Tibial nerve (tissue), 4 donors: ENCODE results near the gene BNIP5. TPM values are rescaled to one million over a fixed set of nuclear protein-coding genes. Genes with fewer than 3 reads are reported as not detected.

Source experiments
- DNase-seq, 2 donors: peaks; one replicate each; pipeline ENCODE4 v3.0.0-alpha.2; 2019; ENCODE audit warnings: low spot score in 2 of 2
- H3K27ac ChIP-seq, 4 donors: fragments of 200-600 bp; sonication (generic) in 3 of 4; one replicate each; pipeline ENCODE4 v1.5.1; 2017 to 2019; ENCODE audit warnings: mild to moderate bottlenecking in 1 of 4
- H3K27me3 ChIP-seq, 2 donors: fragments of 200-600 bp; sonication (generic) in 1 of 2; one replicate each; pipeline versions ENCODE4 v1.5.1 to v1.6.0; 2017 to 2019
- H3K36me3 ChIP-seq, 3 donors: fragments of 200-600 bp; sonication (generic); one replicate each; pipeline ENCODE4 v1.5.1; 2018 to 2019
- H3K4me1 ChIP-seq, 4 donors: fragments of 200-600 bp; sonication (generic) in 3 of 4; one replicate each; pipeline ENCODE4 v1.5.1; 2017 to 2019
- H3K4me3 ChIP-seq, 4 donors: fragments of 200-600 bp; sonication (generic) in 3 of 4; one replicate each; pipeline ENCODE4 v1.5.1; 2017 to 2019; ENCODE audit warnings: mild to moderate bottlenecking in 1 of 4, moderate library complexity in 1 of 4
- H3K9me3 ChIP-seq, 4 donors: fragments of 200-600 bp; sonication (generic) in 3 of 4; one replicate each; pipeline ENCODE4 v1.5.1; 2017 to 2019
- CTCF ChIP-seq, 5 experiments: fragments of 200-600 bp in 3 of 5; fragments of 450-650 bp in 2 of 5; sonication (generic) in 3 of 5; IDR thresholded peaks; one replicate each; pipeline ENCODE4 v1.5.1; 2016 to 2019; ENCODE audit warnings: antibody characterized with exemption in 5 of 5, mild to moderate bottlenecking in 3 of 5, moderate library complexity in 2 of 5
- EP300 ChIP-seq, 2 donors: sonication (generic); formaldehyde crosslinking; IDR thresholded peaks; one replicate each; pipeline ENCODE4 v1.6.1; 2017; ENCODE audit warnings: antibody characterized with exemption in 2 of 2, mild to moderate bottlenecking in 1 of 2
- POLR2A ChIP-seq, 2 donors: fragments of 450-650 bp; IDR thresholded peaks; one replicate each; pipeline ENCODE4 v1.6.1; 2017; ENCODE audit warnings: antibody characterized with exemption in 2 of 2, mild to moderate bottlenecking in 2 of 2, moderate library complexity in 2 of 2
- WGBS, 2 donors: methylation state at CpG; one replicate each; pipeline ENCODE4 v1.1.5; 2018; 5-methylcytosine and 5-hydroxymethylcytosine counted together
- total RNA-seq, 4 donors: library from RNA; depleted of rRNA; stranded (reverse); fragments of >200 nt; gene quantifications; one replicate each; pipeline ENCODE4 v1.1.0, GENCODE V29; 2016

The BNIP5 gene
- total RNA-seq, 4 donors from 2014 or later, result not detected

- Histone ChIP-seq H3K27me3 (no peaks in the 10 kb centered on the region), H3K9me3 (no peaks in the 10 kb centered on the region), H3K27ac (no peak overlapping the region), H3K4me3 (no peak overlapping the region), H3K4me1 (peaks cover 0 to 23% (median 10%) of the 10 kb centered on the region in 4 donors), H3K36me3 (no peaks in the 10 kb centered on the region)
- no peak for DNase-seq
- WGBS, 2 donors, result 89% methylated on average over 20 of the region's 20 CpGs
- TF ChIP-seq POLR2A (IDR thresholded peaks at IDR 0.05), result no peak
- TF ChIP-seq CTCF (IDR thresholded peaks at IDR 0.05), result no peak
- no peak for TF ChIP-seq EP300 (IDR thresholded peaks at IDR 0.05)
These were observed 10.0 kb upstream of the BNIP5 start for GRCh38 chr6:36346486-36347273.

DNA sequence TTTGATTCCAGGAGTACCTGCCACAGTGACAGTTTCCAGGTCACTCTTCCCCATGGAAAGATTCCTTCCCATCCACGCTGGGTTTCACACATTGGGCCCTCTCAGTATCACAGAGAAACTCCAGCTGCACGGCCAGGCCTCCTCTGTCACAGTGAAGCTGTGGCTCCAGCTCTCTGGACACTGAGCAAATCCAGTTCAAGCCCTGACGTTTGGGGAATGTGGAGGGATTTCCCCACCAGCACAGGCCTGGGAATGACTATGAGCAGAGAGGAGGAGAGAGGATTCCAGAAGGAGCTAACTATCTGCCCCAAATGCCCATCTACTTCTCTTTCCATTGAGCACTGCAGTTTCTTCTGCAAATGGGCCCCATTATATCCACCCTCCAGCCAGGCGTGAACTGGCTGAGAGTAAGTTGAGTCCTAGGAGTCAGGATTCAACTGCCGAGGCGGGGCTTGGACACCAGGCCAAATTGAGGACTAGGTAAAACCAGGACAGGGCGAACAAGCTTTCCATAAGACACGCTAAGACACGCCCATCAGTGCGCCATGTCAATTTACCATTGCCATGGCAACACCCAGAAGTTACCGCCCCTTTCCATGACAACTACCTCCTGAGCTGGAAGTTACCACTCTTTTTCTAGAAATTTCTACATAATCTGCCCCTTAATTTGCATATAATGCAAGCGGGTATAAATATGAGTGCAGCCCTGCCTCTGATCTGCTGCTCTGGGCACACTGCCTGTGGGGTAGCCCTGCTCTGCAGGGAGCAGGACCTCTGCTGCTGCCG lies 9.2 kb upstream of the BNIP5 start:
- H3K27me3 ChIP-seq, result no peaks in the 10 kb centered on the region
- no peaks in the 10 kb centered on the region for H3K9me3 ChIP-seq
- H3K36me3 ChIP-seq, result no peaks in the 10 kb centered on the region
- H3K27ac ChIP-seq, result no peak overlapping the region
- peaks cover 0 to 24% (median 4%) of the 10 kb centered on the region in 4 donors for H3K4me1 ChIP-seq
- no peak overlapping the region for H3K4me3 ChIP-seq
- DNase-seq, result no peak
- WGBS, 2 donors, result 74 to 83% methylated on average over 13 of the region's 13 CpGs
- TF ChIP-seq CTCF (IDR thresholded peaks at IDR 0.05) (no peak), EP300 (IDR thresholded peaks at IDR 0.05) (no peak), POLR2A (IDR thresholded peaks at IDR 0.05) (no peak)

GRCh38 chr6:36343109-36343680 lies 6.5 kb upstream of the BNIP5 start:
- DNase-seq, result no peak
- Histone ChIP-seq H3K36me3 (no peaks in the 10 kb centered on the region), H3K4me3 (no peak overlapping the region), H3K4me1 (peaks cover 0 to 25% (median 0%) of the 10 kb centered on the region in 4 donors), H3K27me3 (no peaks in the 10 kb centered on the region), H3K27ac (peak overlapping the region in 1 of 4 donors; percentile 26), H3K9me3 (no peaks in the 10 kb centered on the region)
- TF ChIP-seq POLR2A (IDR thresholded peaks at IDR 0.05), result no peak
- TF ChIP-seq CTCF (IDR thresholded peaks at IDR 0.05), result no peak
- no peak for TF ChIP-seq EP300 (IDR thresholded peaks at IDR 0.05)
- 76 to 77% methylated on average over 5 of the region's 5 CpGs for WGBS, 2 donors

GRCh38 chr6:36340618-36341454 lies 4.1 kb upstream of the BNIP5 start:
- Histone ChIP-seq H3K9me3 (no peaks in the 10 kb centered on the region), H3K27ac (peak overlapping the region; percentile 70 to 87 (median 84)), H3K27me3 (no peaks in the 10 kb centered on the region), H3K4me3 (peak overlapping the region in 3 of 4 donors; percentile 10 to 34 (median 20)), H3K36me3 (no peaks in the 10 kb centered on the region), H3K4me1 (peaks cover 0 to 25% (median 0%) of the 10 kb centered on the region in 4 donors)
- TF ChIP-seq EP300 (IDR thresholded peaks at IDR 0.05) (no peak), POLR2A (IDR thresholded peaks at IDR 0.05) (no peak), CTCF (IDR thresholded peaks at IDR 0.05) (peak; percentile 92 to 95 (median 94))
- DNase-seq, result peak; percentile 77 to 86
- WGBS, 2 donors, result 20 to 24% methylated on average over 36 of the region's 36 CpGs
